BJ (cell line): ENCODE measurements around the gene ANKRD34A. TPM values are rescaled to one million over a fixed set of nuclear protein-coding genes. Genes with fewer than 3 reads are reported as not detected.

Source experiments
- CTCF ChIA-PET: fragments of 350-600 bp; formaldehyde crosslinking; extraction: SDS; loops from one replicate; lab custom pipeline; 2021; ENCODE audit warnings: antibody characterized with exemption, inconsistent platforms; lab: Yijun Ruan, JAX
- POLR2A ChIA-PET: fragments of 300-600 bp; sonication (Branson Sonifier 250); formaldehyde crosslinking; extraction: SDS; loops from one replicate; lab custom pipeline; 2021; ENCODE audit warnings: antibody characterized with exemption; lab: Charles Lee
- DNase-seq: peaks from one replicate; pipeline ENCODE4 v3.0.0-alpha.2; 2011; ENCODE audit warnings: low read depth
- H3K27me3 ChIP-seq: 2 replicates; pipeline ENCODE4 v1.6.0; 2011; ENCODE audit warnings: low read length; ENCODE audit not compliant: control insufficient read depth, insufficient read depth
- H3K36me3 ChIP-seq: 2 replicates; pipeline ENCODE4 v1.5.1; 2011; ENCODE audit warnings: low read length; ENCODE audit not compliant: control insufficient read depth, insufficient read depth
- H3K4me3 ChIP-seq: 2 replicates; pipeline ENCODE4 v1.5.1; 2011; ENCODE audit warnings: low read depth, mild to moderate bottlenecking, control low read depth, low read length
- CTCF ChIP-seq: IDR thresholded peaks from 2 replicates; pipeline ENCODE4 v1.5.1; 2011; ENCODE audit warnings: low read depth, mild to moderate bottlenecking, control low read depth, inconsistent platforms, low read length, moderate library complexity; ENCODE audit not compliant: insufficient read depth
- polyA plus RNA-seq: library from polyadenylated mRNA; depleted of rRNA; stranded (reverse); fragments of >200 nt; gene quantifications from 2 replicates; pipeline ENCODE4 v1.2.3, GENCODE V29; 2011

Gene ANKRD34A
- polyA plus RNA-seq, 1 experiment = 1.3 TPM

DNA sequence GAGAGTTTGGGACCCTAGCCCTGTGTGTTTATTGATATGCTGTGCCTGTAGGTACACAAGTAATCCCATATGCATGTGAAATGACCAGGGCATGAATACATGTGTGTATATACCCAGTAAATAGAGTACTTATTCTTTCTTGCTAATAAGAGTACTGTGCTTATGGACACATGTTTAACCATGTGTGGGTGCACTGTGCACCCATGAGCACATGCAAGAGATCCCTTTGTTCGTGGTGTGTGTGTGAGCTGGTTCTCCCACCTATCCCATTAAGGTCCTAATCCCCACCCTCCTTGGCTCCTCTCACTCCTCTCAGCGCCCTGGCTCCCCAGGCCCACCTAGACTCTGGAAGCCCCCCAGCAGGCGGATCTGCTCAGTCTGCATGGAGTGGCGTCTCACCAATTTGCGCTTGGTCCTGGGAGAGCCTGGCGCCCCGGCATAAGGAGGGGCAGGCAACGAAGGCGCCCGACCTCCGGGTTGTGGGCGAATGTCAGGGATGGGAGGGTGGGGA lies 4.4 kb downstream of the ANKRD34A start:
- H3K4me3 ChIP-seq = peak overlapping the region; percentile 53
- no peak for TF ChIP-seq CTCF
- ChIA-PET CTCF (interaction anchor here (0.8 to 1.3 kb wide), 3 partner anchors 17 to 61 kb away, joined by 3 read pairs; partner anchors contain the start of gene RBM8A), POLR2A (interaction anchor here (0.6 kb wide), 1 partner anchor 28 kb away, joined by 3 read pairs; no protein-coding TSS in a partner anchor)
- H3K27me3 ChIP-seq = no peaks in the 10 kb centered on the region
- no peak for DNase-seq
- H3K36me3 ChIP-seq = no peaks in the 10 kb centered on the region

GRCh38 chr1:145959333-145959732 lies 5.0 kb downstream of the ANKRD34A start:
- POLR2A ChIA-PET = no interaction called here
- Histone ChIP-seq H3K27me3 (no peaks in the 10 kb centered on the region), H3K4me3 (no peak overlapping the region), H3K36me3 (no peaks in the 10 kb centered on the region)
- no peak for TF ChIP-seq CTCF
- CTCF ChIA-PET = interaction anchor here (0.8 to 3.0 kb wide), 3 partner anchors 18 to 113 kb away, joined by 3 to 7 read pairs (median 3); partner anchors contain the start of genes NUDT17 and RBM8A
- DNase-seq = no peak

DNA sequence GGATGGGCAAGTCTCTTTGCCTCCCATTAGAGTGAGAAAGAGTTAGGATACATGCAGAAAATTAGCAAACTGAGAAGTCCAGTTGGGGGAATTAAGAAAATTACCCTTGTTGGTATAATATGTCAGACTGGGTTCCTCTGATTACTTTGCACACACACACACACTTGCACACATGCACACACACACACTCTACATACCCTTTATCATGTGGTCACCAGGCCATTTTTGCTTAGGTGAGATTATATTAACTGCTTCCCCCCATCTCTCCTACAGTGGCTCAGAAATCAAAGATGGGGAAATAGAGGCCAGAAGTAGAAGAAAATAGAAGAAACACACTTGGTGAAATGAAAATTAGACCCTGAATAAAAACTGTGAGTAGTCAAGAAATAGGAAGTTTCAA lies 5.6 kb downstream of the ANKRD34A start:
- ChIA-PET POLR2A (no interaction called here), CTCF (interaction anchor here (0.5 to 3.0 kb wide), 5 partner anchors 19 to 185 kb away, joined by 3 to 7 read pairs (median 4); partner anchors contain the start of gene NUDT17)
- no peak for DNase-seq
- H3K27me3 ChIP-seq = no peaks in the 10 kb centered on the region
- TF ChIP-seq CTCF = no peak
- H3K36me3 ChIP-seq = no peaks in the 10 kb centered on the region
- no peak overlapping the region for H3K4me3 ChIP-seq

DNA sequence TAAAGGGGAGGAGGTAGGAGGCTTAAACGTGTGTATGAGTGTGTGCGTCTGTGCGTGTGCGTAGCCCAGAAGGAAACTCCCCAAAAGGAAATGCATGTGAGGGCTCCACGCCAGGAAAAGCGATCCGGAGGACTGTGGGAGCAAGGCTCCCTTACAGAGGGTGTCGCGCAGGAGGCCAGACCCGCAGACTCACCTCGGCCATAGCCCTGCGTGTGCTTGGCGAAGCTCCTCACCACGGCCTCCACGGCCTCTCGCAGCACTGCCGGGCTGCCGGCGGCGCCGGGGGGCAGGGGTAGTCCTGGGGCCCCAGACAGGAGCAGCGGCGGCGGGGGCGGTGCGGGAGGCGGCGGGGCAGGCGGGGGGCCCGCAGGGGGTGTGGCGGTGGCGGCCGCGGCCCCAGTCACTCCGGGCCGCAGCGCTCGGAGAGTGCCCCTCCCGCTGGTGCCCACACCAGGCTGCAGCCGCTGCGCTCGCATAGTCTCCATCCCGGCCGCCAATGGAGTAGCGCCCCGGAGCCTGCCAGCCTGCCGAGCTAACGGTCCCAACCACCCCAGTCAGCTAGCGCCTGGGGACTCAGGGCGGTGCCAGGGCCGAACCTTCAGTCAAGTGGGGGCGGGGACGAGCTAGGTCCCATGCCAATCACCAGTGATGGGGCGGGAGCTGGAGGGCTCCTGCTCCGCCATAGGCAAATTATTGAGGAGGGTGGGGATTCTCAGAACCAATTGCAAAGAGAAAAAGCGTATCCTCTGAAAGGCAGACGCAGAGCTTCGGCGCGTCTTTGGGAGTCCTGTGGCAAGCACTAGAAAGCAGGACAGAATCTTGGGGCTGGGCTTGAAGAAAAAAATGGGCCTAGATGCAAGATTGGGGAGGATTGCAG lies 6.7 kb downstream of the ANKRD34A start, which contains the start of gene LIX1L:
LIX1L (minus strand) TSS at position 575 of the 877 bp plus-strand sequence; CDS start at position 485, 90 bp downstream.
- ChIA-PET POLR2A (interaction anchor here (0.6 to 1.4 kb wide), 4 partner anchors 8 to 55 kb away, joined by 3 to 5 read pairs (median 4); partner anchors contain the start of gene RBM8A), CTCF (interaction anchor here (0.9 to 3.0 kb wide), 5 partner anchors 20 to 112 kb away, joined by 3 to 7 read pairs (median 5); partner anchors contain the start of gene NUDT17)
- DNase-seq = peak; percentile 85
- Histone ChIP-seq H3K4me3 (peak within 1 kb of the TSS; percentile 51), H3K36me3 (no peaks in the 10 kb centered on the region), H3K27me3 (no peaks in the 10 kb centered on the region)
- TF ChIP-seq CTCF = no peak
